Hepatocyte (in vitro differentiated cells): ENCODE data around the gene ATP2A2.

Experiments used
- EZH2 ChIP-seq: fragments of 200-600 bp; sonication (generic); IDR thresholded peaks from 2 replicates; pipeline ENCODE4 v1.6.1; 2016; ENCODE audit warnings: antibody characterized with exemption, mild to moderate bottlenecking, borderline replicate concordance
- EZH2phosphoT487 ChIP-seq: fragments of 200-600 bp; sonication (generic); IDR thresholded peaks from one replicate; pipeline ENCODE4 v1.6.1; 2018; ENCODE audit warnings: antibody characterized with exemption, mild to moderate bottlenecking, low read depth, moderate library complexity; ENCODE audit not compliant: unreplicated experiment, severe bottlenecking
- TF ChIP-seq, protein P1 (sequence below): fragments of 200-600 bp; sonication (generic); IDR thresholded peaks from 2 replicates; pipeline ENCODE4 v1.5.1; 2016; ENCODE audit warnings: antibody characterized with exemption, mild to moderate bottlenecking; ENCODE audit not compliant: poor library complexity

DNA sequence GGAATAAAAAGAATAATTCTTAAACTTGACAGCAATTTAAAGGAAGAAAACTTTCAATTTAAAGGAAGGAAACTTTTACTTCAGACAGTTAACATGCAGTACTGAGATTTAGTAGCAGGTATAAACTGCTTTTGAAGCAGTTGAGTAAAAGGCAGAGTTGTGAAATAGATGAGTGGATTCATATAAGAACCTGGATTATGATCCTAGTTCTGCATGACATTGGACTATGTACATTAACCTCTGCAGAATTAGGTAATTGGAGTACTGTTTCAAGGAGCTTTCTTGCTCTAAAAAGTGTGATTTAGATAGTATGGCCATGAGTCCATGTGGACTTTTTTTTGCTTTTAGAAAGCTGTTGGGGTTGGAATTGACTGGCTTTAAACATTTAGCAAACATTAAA lies 29.7 kb downstream of the ATP2A2 start:
- TF ChIP-seq, protein P1, sequence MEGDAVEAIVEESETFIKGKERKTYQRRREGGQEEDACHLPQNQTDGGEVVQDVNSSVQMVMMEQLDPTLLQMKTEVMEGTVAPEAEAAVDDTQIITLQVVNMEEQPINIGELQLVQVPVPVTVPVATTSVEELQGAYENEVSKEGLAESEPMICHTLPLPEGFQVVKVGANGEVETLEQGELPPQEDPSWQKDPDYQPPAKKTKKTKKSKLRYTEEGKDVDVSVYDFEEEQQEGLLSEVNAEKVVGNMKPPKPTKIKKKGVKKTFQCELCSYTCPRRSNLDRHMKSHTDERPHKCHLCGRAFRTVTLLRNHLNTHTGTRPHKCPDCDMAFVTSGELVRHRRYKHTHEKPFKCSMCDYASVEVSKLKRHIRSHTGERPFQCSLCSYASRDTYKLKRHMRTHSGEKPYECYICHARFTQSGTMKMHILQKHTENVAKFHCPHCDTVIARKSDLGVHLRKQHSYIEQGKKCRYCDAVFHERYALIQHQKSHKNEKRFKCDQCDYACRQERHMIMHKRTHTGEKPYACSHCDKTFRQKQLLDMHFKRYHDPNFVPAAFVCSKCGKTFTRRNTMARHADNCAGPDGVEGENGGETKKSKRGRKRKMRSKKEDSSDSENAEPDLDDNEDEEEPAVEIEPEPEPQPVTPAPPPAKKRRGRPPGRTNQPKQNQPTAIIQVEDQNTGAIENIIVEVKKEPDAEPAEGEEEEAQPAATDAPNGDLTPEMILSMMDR, result no peak
- TF ChIP-seq EZH2, result no peak
- TF ChIP-seq EZH2phosphoT487, result no peak
